HEK293T (cell line): Measurements from ENCODE around the gene PATJ.

ENCODE experiments used
- FOXK2 ChIP-seq: fragments of 450-650 bp; IDR thresholded peaks from 2 replicates; pipeline ENCODE4 v1.6.1; 2016; ENCODE audit warnings: mild to moderate bottlenecking
- FOXM1 ChIP-seq: fragments of 450-650 bp; IDR thresholded peaks from 2 replicates; pipeline ENCODE4 v1.6.1; 2017; ENCODE audit warnings: mild to moderate bottlenecking, borderline replicate concordance
- HDGF ChIP-seq: fragments of 450-650 bp; IDR thresholded peaks from 2 replicates; pipeline ENCODE4 v1.6.1; 2017; ENCODE audit warnings: antibody characterized with exemption, borderline replicate concordance
- LEF1 ChIP-seq: fragments of 450-650 bp; IDR thresholded peaks from 2 replicates; pipeline ENCODE4 v1.6.1; 2017; ENCODE audit warnings: mild to moderate bottlenecking, borderline replicate concordance
- ZNF384 ChIP-seq: fragments of 450-650 bp; IDR thresholded peaks from 2 replicates; pipeline ENCODE4 v1.6.1; 2016

- TF ChIP-seq FOXK2 (no peak), HDGF (no peak), LEF1 (no peak), FOXM1 (no peak), ZNF384 (no peak)
Observed at GRCh38 chr1:62003777-62004176, 261.5 kb downstream of the PATJ start.
